ENCODE measurements around the gene SPACA9.

The SPACA9 gene

GRCh38 chr9:132894862-132895835 lies 16.5 kb downstream of the SPACA9 start:
- DNase-seq, result no peak

- DNase-seq, result no peak
Measured at GRCh38 chr9:132896264-132896663, 17.6 kb downstream of the SPACA9 start.

DNA sequence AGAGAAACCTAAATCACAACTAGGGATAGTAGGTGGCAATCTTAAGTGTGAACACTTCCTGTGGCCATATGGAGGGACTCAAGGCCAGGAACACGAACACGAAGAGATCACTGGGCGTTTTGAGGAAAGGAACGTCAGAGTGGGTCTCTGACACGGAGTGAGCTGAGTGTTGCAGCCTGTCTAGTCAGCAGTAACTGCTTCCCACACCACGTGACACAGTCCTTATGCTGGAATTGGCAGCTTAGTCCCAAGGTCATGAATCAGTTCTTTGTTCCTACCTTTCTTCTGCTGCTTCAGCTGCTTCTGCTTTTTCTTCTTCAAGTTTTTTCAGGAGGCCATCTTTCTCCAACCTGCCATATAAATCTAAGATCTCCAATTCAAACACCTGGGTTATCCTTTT lies 18.2 kb downstream of the SPACA9 start:
- DNase-seq, result no peak

- no peak for DNase-seq
Measured at GRCh38 chr9:132898051-132898450, 19.4 kb downstream of the SPACA9 start.

GRCh38 chr9:132901858-132902831 lies 23.4 kb downstream of the SPACA9 start:
- DNase-seq, result peak; percentile 44

DNA sequence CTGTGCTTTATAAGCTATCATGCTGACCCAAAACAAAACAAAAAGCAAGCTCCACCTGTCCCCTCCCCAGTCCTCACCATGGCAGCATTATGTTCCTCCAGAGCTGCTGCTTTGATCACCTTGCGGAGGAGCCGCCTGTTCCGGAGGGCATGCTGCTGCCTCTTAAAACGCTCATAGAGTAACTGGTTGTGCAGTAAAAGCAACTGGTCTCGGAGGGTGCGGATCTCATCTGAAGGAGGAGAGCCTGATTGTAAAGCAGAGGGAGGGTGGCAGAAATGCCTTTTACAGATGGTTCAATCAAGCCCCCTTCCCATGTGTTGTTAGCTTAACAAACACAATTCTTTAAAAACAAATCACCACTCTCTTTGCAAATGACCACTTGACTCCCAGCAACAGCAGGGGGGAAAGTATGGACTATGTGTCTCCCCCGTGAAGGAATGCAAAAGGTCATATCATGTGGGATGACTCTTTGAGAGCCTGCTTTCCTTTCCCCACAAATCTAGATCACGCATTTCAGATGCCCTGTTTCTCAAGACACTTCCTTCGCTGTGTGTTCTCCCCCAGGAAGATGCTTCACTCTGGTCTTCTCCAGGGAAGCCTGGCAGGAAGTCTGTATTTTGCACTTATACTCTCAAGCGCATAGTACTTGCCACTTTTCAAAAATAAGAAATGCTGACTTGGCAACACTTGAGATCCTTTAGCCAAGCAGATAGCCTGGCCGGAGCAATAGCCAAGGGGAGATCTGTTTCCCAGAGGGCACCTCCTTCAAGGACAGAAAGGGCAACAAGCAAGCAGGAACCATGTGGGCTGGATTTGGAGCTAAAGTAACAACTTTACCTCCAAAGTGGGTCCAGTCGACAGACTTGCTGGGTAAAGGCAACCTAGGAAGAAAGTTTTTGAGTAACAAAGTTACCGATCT lies 25.1 kb downstream of the SPACA9 start:
- DNase-seq, result no peak

GRCh38 chr9:132905726-132906125 lies 27.0 kb downstream of the SPACA9 start:
- no peak for DNase-seq

GRCh38 chr9:132908635-132909034 lies 29.9 kb downstream of the SPACA9 start:
- no peak for DNase-seq

DNA sequence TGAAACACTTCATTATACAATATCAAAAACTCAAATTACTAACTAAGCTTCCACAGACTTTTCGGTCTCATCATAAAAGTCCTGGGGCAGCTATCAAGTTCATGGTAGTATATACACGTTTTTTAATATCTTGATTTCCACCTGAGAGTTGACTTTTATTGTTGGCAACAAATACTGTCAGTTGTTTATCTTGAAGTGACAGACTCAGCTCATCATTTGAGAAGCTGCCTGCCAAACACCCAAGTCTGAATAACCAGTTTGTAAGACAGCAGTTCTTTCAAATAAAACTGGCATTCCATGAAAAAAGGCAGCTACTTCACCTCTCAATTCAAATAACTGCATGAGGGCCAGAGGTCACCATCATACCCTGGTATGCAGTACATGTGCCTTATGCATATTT lies 30.6 kb downstream of the SPACA9 start:
- DNase-seq, result no peak

GRCh38 chr9:132910376-132910775 lies 31.7 kb downstream of the SPACA9 start:
- no peak for DNase-seq

GRCh38 chr9:132912131-132912530 lies 33.4 kb downstream of the SPACA9 start:
- no peak for DNase-seq

DNA sequence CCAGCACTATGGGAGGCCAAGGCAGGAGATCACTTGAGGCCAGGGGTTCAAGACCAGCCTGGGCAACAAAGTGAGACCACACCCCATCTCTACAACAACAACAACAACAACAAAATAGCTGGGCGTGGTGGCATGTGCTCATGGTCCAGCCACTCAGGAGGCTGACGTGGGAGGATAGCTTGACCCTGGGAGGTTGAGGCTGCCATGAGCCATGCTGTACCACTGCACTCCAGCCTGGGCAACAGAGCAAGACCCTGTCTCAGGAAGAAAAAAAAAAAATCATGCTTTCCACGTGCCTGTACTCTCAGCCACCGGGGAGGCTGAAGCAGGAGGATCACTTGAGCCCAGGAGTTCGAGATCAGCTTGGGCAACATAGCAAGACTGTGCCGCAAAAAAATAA lies 36.2 kb downstream of the SPACA9 start:
- DNase-seq, result no peak

DNA sequence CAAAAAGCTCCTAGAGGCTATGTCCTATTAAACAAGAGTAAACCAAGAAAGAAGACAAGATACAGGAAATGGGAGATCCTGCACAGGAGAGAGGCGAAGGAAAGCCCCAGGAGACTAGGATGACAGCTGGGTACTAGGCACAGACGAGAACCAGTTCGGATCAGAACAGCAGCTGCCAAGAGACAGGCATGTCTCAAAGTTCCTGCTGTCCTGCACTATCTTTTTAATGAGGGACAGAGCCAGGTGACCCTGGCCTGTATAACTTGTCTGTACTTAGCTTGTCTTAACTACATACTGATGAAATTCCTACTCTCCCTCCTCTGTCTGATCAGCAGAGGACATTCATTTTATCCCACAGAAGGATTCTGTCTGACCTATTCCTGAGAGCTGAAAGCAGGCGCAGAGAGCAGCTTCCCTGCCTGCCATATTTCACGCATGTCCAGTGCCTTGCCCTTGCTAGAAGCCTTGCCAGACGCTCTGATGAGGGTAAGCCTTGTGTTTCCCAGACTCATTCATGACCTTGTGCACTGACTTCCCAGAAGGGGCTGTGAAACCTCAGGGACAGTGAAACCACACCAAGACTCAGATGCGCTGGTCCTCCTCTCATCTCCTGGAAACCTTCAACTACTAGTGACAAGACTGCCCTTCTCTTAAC lies 41.0 kb downstream of the SPACA9 start:
- DNase-seq, result no peak

- DNase-seq, result no peak
Measured at GRCh38 chr9:132923346-132923902, 44.7 kb downstream of the SPACA9 start.

DNA sequence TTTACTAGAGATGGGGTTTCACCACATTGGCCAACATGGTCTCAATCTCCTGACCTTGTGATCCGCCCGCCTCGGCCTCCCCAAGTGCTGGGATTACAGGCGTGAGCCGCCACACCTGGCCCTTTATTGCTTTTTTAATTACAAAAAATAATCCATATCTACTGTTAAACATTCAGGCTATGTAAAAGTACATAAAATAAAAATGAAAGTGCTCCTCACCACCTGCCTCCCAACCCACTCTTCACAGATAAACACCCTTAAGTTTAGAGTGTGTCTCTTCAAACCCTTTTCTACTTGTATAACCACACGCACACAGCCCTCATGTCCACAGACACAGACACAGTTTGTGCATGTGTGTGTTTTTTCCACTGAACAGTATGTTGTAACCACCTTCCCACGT lies 49.0 kb downstream of the SPACA9 start:
- no peak for DNase-seq

- DNase-seq, result no peak
Measured at GRCh38 chr9:132931178-132931735, 52.6 kb downstream of the SPACA9 start.

- DNase-seq, result no peak
Measured at GRCh38 chr9:132935026-132935425, 56.3 kb downstream of the SPACA9 start.

DNA sequence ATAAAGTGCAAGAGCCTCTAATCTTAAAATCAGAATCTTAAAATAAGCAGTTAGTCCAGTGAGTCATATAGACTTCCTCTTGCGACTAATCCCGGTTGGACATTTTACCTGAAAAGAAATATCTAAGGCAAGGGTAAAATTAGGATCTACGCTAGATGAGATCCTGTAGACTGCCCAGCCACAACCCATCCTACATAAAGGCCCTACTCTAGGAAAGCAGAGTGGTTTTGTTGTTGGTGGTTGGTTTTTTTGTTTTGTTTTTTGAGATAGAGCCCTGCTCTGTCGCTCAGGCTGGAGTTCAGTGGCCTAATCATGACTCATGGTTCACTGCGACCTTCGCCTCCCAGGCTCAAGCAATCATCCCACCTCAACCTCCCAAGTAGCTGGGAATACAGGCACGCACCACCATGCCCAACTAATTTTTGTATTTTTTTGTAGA lies 58.8 kb downstream of the SPACA9 start:
- no peak for DNase-seq

- no peak for DNase-seq
Measured at GRCh38 chr9:132939169-132939568, 60.5 kb downstream of the SPACA9 start.

Data from NCI-H1436 (cell line).